Left ventricle myocardium inferior (tissue), 1 donor: ENCODE results near the gene MSH4. TPM values are rescaled to one million over a fixed set of nuclear protein-coding genes. Genes with fewer than 3 reads are reported as not detected.

Experiments
- DNase-seq: peaks from one replicate; pipeline ENCODE4 v3.0.0-alpha.2; 2020
- H3K27ac ChIP-seq: fragments of 200-600 bp; replicated peaks from 2 replicates; pipeline ENCODE4 v1.8.0; 2021
- H3K27me3 ChIP-seq: fragments of 200-600 bp; 2 replicates; pipeline ENCODE4 v1.8.0; 2021; ENCODE audit warnings: low read depth
- H3K36me3 ChIP-seq: fragments of 200-600 bp; 2 replicates; pipeline ENCODE4 v1.8.0; 2021
- H3K4me1 ChIP-seq: fragments of 200-600 bp; 2 replicates; pipeline ENCODE4 v1.8.0; 2021
- H3K4me3 ChIP-seq: fragments of 200-600 bp; 2 replicates; pipeline ENCODE4 v1.8.0; 2021; ENCODE audit warnings: mild to moderate bottlenecking, moderate library complexity
- H3K9me3 ChIP-seq: fragments of 200-600 bp; replicated peaks from 2 replicates; pipeline ENCODE4 v1.8.0; 2021
- intact Hi-C: fragments of 100-400 bp; cut with micrococcal nuclease; formaldehyde crosslinking; loops from one replicate; pipeline ENCODE4 v1.11.0; 2022
- total RNA-seq: library from RNA; stranded (reverse); fragmentation: NEBNext Ultra II Directional; extraction: Animal tissue kit (Norgen Biotek cat#: 25700); gene quantifications from one replicate; pipeline ENCODE4 v1.2.1, GENCODE V29; 2021
- TF ChIP-seq, protein P1 (sequence below): fragments of 200-600 bp; IDR thresholded peaks from 2 replicates; pipeline ENCODE4 v1.8.0; 2021; ENCODE audit warnings: antibody characterized with exemption, mild to moderate bottlenecking, borderline replicate concordance
- donor health status: DM: no; HTN: yes; CAD: no; lungs with severe emphysema.

The MSH4 gene
- total RNA-seq, 1 donor from 2014 or later = 0.25 TPM

DNA sequence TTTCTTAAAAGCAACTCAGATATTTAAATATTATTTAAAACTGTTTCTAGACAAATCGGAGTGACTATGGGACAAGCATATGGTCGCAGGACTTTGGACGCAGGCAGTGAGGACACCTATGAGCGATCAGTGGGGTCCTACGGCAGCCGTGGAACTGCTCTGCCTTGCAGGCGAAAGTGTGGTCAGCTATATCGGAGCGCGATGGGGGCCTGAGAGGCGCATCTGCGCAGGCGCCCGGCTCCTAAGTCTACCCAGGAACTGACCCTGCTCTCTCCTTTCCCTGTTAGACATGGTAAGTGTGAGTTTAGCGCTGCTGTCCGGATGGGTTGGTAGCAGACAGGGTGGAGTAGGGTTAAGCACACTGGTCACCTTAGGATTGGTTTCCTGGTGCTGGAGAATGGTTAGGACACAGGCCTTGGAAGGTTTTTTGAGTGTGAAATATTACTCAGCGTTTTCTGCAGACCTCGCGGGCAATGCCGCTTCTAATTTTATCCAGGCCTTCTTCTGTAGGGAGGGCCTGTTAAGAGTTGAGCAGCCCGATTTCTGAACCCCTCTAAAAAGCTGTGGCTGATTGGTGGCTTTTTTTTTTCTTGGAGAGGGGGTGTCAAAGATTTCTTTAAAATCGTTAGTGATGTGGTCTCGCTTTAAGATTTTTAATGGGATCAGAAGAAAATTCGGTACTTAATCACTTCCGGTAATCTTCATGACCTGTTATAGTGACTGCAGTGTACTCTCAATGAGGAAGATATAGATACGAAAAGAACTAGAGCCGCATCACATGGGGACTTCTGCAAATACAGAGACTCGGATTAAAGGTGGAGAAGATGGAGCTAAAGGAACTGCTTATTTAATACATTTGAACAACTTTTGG, 10.5 kb upstream of the MSH4 start, which contains the start of gene RABGGTB:
Gene RABGGTB, plus strand, starts transcription at position 274 of the 871 bp plus-strand sequence. Its CDS starts 16 bp downstream, at position 290.
- Histone ChIP-seq H3K36me3 (peaks cover 19% of the 10 kb centered on the region), H3K9me3 (no peaks in the 10 kb centered on the region), H3K4me1 (peaks cover 59% of the 10 kb centered on the region), H3K4me3 (peak within 1 kb of the TSS; percentile 87), H3K27ac (peak within 1 kb of the TSS; percentile 90), H3K27me3 (no peaks in the 10 kb centered on the region)
- intact Hi-C loops = loop anchor here (10.0 kb wide), 1 partner anchor 61 kb away; the partner anchor contains the start of gene ACADM
- TF ChIP-seq, protein P1, sequence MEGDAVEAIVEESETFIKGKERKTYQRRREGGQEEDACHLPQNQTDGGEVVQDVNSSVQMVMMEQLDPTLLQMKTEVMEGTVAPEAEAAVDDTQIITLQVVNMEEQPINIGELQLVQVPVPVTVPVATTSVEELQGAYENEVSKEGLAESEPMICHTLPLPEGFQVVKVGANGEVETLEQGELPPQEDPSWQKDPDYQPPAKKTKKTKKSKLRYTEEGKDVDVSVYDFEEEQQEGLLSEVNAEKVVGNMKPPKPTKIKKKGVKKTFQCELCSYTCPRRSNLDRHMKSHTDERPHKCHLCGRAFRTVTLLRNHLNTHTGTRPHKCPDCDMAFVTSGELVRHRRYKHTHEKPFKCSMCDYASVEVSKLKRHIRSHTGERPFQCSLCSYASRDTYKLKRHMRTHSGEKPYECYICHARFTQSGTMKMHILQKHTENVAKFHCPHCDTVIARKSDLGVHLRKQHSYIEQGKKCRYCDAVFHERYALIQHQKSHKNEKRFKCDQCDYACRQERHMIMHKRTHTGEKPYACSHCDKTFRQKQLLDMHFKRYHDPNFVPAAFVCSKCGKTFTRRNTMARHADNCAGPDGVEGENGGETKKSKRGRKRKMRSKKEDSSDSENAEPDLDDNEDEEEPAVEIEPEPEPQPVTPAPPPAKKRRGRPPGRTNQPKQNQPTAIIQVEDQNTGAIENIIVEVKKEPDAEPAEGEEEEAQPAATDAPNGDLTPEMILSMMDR = no peak
- DNase-seq = peak; percentile 93

DNA sequence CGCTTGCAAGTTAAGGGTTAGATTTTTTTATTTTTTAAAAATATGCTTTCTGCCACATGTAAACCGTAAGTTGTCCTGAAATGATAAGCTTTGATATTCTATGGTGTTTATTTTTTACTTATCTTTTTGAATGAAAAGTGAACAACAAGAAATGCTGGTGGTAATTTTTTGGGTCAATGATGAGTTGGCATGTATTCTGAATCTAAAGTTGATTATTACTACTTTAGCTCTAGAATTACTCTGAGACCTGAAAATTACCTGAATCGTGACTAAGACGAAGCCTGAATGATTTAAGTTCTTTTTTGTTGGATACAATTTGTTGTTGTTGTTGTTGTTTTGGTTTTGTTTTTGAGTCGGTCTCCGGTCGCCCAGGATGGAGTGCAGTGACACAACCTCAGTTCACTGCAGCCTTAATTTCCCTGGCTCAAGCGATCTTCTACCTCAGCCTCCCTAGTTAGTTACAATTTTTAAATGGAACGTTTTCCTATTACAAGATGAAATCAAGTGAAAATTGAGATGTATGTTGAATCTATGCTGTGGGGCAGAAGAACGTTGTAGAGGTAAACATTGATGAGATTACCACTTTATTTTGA, 9.7 kb upstream of the MSH4 start:
- H3K4me3 ChIP-seq = peak overlapping the region; percentile 87
- DNase-seq = no peak
- H3K27me3 ChIP-seq = no peaks in the 10 kb centered on the region
- H3K4me1 ChIP-seq = peaks cover 66% of the 10 kb centered on the region
- TF ChIP-seq, protein P1 = no peak
- peaks cover 26% of the 10 kb centered on the region for H3K36me3 ChIP-seq
- H3K9me3 ChIP-seq = no peaks in the 10 kb centered on the region
- intact Hi-C loops = loop anchor here (10.0 kb wide), 1 partner anchor 62 kb away; the partner anchor contains the start of gene ACADM
- H3K27ac ChIP-seq = peak overlapping the region; percentile 90

DNA sequence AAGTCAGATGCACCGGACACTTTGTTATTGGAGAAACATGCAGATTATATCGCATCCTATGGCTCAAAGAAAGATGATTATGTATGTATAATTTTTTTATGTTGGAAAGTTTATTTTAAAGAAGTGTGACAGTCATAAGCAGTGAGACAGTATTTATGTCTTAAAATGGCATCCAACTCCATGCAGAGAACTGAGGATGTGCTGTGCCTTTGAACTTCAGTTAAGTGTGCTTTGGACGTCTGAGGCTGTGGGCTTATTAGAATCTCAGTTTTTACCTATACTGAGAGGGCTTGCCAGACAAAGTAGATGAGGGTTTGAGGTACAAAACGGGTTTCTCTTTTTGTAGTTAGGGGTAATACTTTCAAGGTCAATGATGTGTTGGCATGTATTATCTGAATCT, 9.2 kb upstream of the MSH4 start:
- intact Hi-C loops = loop anchor here (10.0 kb wide), 1 partner anchor 63 kb away; the partner anchor contains the start of gene ACADM
- Histone ChIP-seq H3K27me3 (no peaks in the 10 kb centered on the region), H3K4me1 (peaks cover 69% of the 10 kb centered on the region), H3K9me3 (no peaks in the 10 kb centered on the region), H3K36me3 (peaks cover 32% of the 10 kb centered on the region), H3K27ac (peak overlapping the region; percentile 90), H3K4me3 (peak overlapping the region; percentile 87)
- no peak for DNase-seq
- TF ChIP-seq, protein P1 = no peak

DNA sequence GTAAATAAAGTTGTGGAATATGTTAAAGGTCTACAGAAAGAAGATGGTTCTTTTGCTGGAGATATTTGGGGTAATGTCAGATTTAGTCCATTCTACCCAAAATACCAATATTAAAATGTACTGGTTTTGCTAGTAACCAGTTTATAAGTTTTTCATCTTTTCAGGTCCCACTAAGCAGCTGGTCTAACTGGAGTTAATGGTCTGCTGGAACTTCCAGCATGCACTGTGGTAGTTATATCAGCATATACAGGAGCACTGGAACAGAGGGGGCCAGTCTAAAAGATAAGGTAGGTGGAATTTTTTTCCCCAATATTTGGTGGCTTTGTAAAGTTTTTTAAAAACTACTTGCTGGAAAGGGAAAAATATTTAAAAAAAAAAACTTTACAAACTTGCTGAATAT, 6.7 kb upstream of the MSH4 start:
- Histone ChIP-seq H3K27me3 (no peaks in the 10 kb centered on the region), H3K4me1 (peaks cover 68% of the 10 kb centered on the region), H3K9me3 (no peaks in the 10 kb centered on the region), H3K27ac (peak overlapping the region; percentile 3), H3K36me3 (peaks cover 56% of the 10 kb centered on the region), H3K4me3 (peak overlapping the region; percentile 87)
- no peak for DNase-seq
- intact Hi-C loops = loop anchor here (10.0 kb wide), 1 partner anchor 65 kb away; the partner anchor contains the start of gene ACADM
- TF ChIP-seq, protein P1 = no peak

DNA sequence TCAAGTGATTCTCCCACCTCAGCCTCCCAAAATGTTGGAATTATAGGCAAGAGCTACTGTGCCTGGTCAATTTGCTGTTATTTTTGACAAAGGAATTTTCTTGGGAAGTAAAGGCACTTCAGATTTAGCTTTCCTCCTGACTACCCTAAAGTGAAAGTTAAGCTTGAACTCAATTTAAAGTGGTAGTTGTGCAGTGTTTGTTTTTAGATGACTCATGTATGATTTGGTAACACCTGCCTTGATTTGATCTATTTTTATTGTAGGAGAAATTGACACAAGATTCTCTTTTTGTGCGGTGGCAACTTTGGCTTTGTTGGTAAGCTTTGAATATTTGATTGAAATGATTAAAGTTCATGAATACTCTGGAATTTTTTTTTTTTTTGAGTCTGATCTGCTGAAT, 5.7 kb upstream of the MSH4 start:
- intact Hi-C loops = no loop called here
- peak overlapping the region; percentile 8 for H3K27ac ChIP-seq
- H3K27me3 ChIP-seq = no peaks in the 10 kb centered on the region

More for the DNA sequence above, 5.7 kb upstream of the MSH4 start:
- Histone ChIP-seq H3K4me1 (peaks cover 60% of the 10 kb centered on the region), H3K9me3 (no peaks in the 10 kb centered on the region), H3K4me3 (peak overlapping the region; percentile 6), H3K36me3 (peaks cover 67% of the 10 kb centered on the region)
- TF ChIP-seq, protein P1 = no peak
- DNase-seq = no peak
